IPS-18a (cell line): Measurements from ENCODE around the gene SEMA3A.

Source experiments
- H3K27ac ChIP-seq: one replicate; pipeline ENCODE4 v1.5.1; 2013; ENCODE audit warnings: low read length
- H3K27me3 ChIP-seq: one replicate; pipeline ENCODE4 v1.6.1; 2013; ENCODE audit warnings: mild to moderate bottlenecking, low read length; ENCODE audit not compliant: control insufficient read depth, insufficient read depth
- H3K36me3 ChIP-seq: one replicate; pipeline ENCODE4 v1.6.1; 2013; ENCODE audit warnings: low read depth, low read length; ENCODE audit not compliant: control insufficient read depth
- H3K4me1 ChIP-seq: one replicate; pipeline ENCODE4 v1.6.1; 2013; ENCODE audit warnings: low read depth, low read length; ENCODE audit not compliant: control insufficient read depth
- H3K4me3 ChIP-seq: one replicate; pipeline ENCODE4 v1.5.1; 2013; ENCODE audit warnings: low read length
- H3K9ac ChIP-seq: one replicate; pipeline ENCODE4 v1.6.1; 2013; ENCODE audit warnings: mild to moderate bottlenecking, low read length, moderate library complexity
- H3K9me3 ChIP-seq: one replicate; pipeline ENCODE4 v1.6.1; 2013; ENCODE audit warnings: low read depth, low read length; ENCODE audit not compliant: control insufficient read depth

SEMA3A gene

GRCh38 chr7:84025332-84025927, 169.2 kb downstream of the SEMA3A start:
- H3K27me3 ChIP-seq: no peaks in the 10 kb centered on the region
- no peak overlapping the region for H3K9ac ChIP-seq
- peaks cover 5% of the 10 kb centered on the region for H3K4me1 ChIP-seq
- H3K9me3 ChIP-seq: no peaks in the 10 kb centered on the region
- no peak overlapping the region for H3K27ac ChIP-seq
- H3K4me3 ChIP-seq: no peak overlapping the region
- H3K36me3 ChIP-seq: no peaks in the 10 kb centered on the region

GRCh38 chr7:84022684-84023308, 171.8 kb downstream of the SEMA3A start:
- Histone ChIP-seq H3K9ac (no peak overlapping the region), H3K36me3 (no peaks in the 10 kb centered on the region), H3K9me3 (no peaks in the 10 kb centered on the region), H3K27ac (no peak overlapping the region), H3K27me3 (no peaks in the 10 kb centered on the region), H3K4me3 (no peak overlapping the region), H3K4me1 (peaks cover 5% of the 10 kb centered on the region)

- Histone ChIP-seq H3K27me3 (no peaks in the 10 kb centered on the region), H3K36me3 (no peaks in the 10 kb centered on the region), H3K9me3 (no peaks in the 10 kb centered on the region), H3K9ac (no peak overlapping the region), H3K27ac (no peak overlapping the region), H3K4me3 (no peak overlapping the region), H3K4me1 (peaks cover 5% of the 10 kb centered on the region)
Observed at GRCh38 chr7:84022009-84022408, 172.6 kb downstream of the SEMA3A start.

- no peak overlapping the region for H3K9ac ChIP-seq
- H3K9me3 ChIP-seq: no peaks in the 10 kb centered on the region
- H3K27me3 ChIP-seq: no peaks in the 10 kb centered on the region
- peaks cover 5% of the 10 kb centered on the region for H3K4me1 ChIP-seq
- no peak overlapping the region for H3K27ac ChIP-seq
- no peaks in the 10 kb centered on the region for H3K36me3 ChIP-seq
- no peak overlapping the region for H3K4me3 ChIP-seq
Observed at GRCh38 chr7:84021292-84021908, 173.2 kb downstream of the SEMA3A start.

GRCh38 chr7:84017651-84018050, 176.9 kb downstream of the SEMA3A start:
- H3K4me1 ChIP-seq: peaks cover 6% of the 10 kb centered on the region
- no peaks in the 10 kb centered on the region for H3K9me3 ChIP-seq
- H3K9ac ChIP-seq: no peak overlapping the region
- H3K36me3 ChIP-seq: no peaks in the 10 kb centered on the region
- no peaks in the 10 kb centered on the region for H3K27me3 ChIP-seq
- H3K4me3 ChIP-seq: no peak overlapping the region
- no peak overlapping the region for H3K27ac ChIP-seq

GRCh38 chr7:84013616-84014240, 180.9 kb downstream of the SEMA3A start:
- no peak overlapping the region for H3K4me3 ChIP-seq
- H3K4me1 ChIP-seq: peaks cover 3% of the 10 kb centered on the region
- H3K27me3 ChIP-seq: no peaks in the 10 kb centered on the region
- no peak overlapping the region for H3K9ac ChIP-seq
- H3K27ac ChIP-seq: no peak overlapping the region
- H3K36me3 ChIP-seq: peaks cover 13% of the 10 kb centered on the region
- no peaks in the 10 kb centered on the region for H3K9me3 ChIP-seq

GRCh38 chr7:84009782-84010181, 184.8 kb downstream of the SEMA3A start:
- Histone ChIP-seq H3K27ac (no peak overlapping the region), H3K36me3 (peaks cover 18% of the 10 kb centered on the region), H3K9me3 (no peaks in the 10 kb centered on the region), H3K9ac (no peak overlapping the region), H3K27me3 (no peaks in the 10 kb centered on the region), H3K4me1 (peaks cover 3% of the 10 kb centered on the region), H3K4me3 (no peak overlapping the region)

GRCh38 chr7:84009051-84009450, 185.5 kb downstream of the SEMA3A start:
- Histone ChIP-seq H3K27ac (no peak overlapping the region), H3K27me3 (no peaks in the 10 kb centered on the region), H3K9ac (no peak overlapping the region), H3K9me3 (no peaks in the 10 kb centered on the region), H3K4me1 (peaks cover 3% of the 10 kb centered on the region), H3K4me3 (no peak overlapping the region), H3K36me3 (peaks cover 18% of the 10 kb centered on the region)

- peaks cover 5% of the 10 kb centered on the region for H3K4me1 ChIP-seq
- H3K27ac ChIP-seq: no peak overlapping the region
- H3K27me3 ChIP-seq: no peaks in the 10 kb centered on the region
- H3K4me3 ChIP-seq: no peak overlapping the region
- H3K36me3 ChIP-seq: peaks cover 7% of the 10 kb centered on the region
- no peak overlapping the region for H3K9ac ChIP-seq
- no peaks in the 10 kb centered on the region for H3K9me3 ChIP-seq
Observed at GRCh38 chr7:84003191-84003590, 191.4 kb downstream of the SEMA3A start.

- Histone ChIP-seq H3K9me3 (no peaks in the 10 kb centered on the region), H3K4me3 (no peak overlapping the region), H3K9ac (no peak overlapping the region), H3K27ac (no peak overlapping the region), H3K4me1 (peaks cover 5% of the 10 kb centered on the region), H3K27me3 (no peaks in the 10 kb centered on the region), H3K36me3 (peaks cover 7% of the 10 kb centered on the region)
Observed at GRCh38 chr7:84002348-84002747, 192.2 kb downstream of the SEMA3A start.

- Histone ChIP-seq H3K4me3 (no peak overlapping the region), H3K36me3 (no peaks in the 10 kb centered on the region), H3K27me3 (no peaks in the 10 kb centered on the region), H3K9ac (no peak overlapping the region), H3K9me3 (no peaks in the 10 kb centered on the region), H3K4me1 (no peaks in the 10 kb centered on the region), H3K27ac (no peak overlapping the region)
Observed at GRCh38 chr7:83996879-83997278, 197.7 kb downstream of the SEMA3A start.
